Liver (tissue), 9 donors: Measurements from ENCODE around the gene MIF4GD. TPM values are rescaled to one million over a fixed set of nuclear protein-coding genes. Genes with fewer than 3 reads are reported as not detected.

Experiments
- DNase-seq: peaks from one replicate; pipeline ENCODE4 v3.0.0-alpha.2; 2017; ENCODE audit warnings: low spot score
- H3K27ac ChIP-seq, 2 donors: one replicate each; pipeline ENCODE4 v1.7.0; 2013; ENCODE audit warnings: inconsistent platforms in 2 of 2, low read length in 2 of 2, control low read depth in 1 of 2, low read depth in 1 of 2, mild to moderate bottlenecking in 1 of 2
- H3K27me3 ChIP-seq, 4 donors: one replicate each; pipeline versions ENCODE4 v1.6.1 to v1.7.0; 2013; ENCODE audit warnings: low read length in 3 of 4, inconsistent platforms in 1 of 4, mild to moderate bottlenecking in 1 of 4, moderate library complexity in 1 of 4; ENCODE audit not compliant: control insufficient read depth in 4 of 4, insufficient read depth in 4 of 4
- H3K36me3 ChIP-seq, 4 donors: one replicate each; pipeline versions ENCODE4 v1.6.1 to v1.7.0; 2013; ENCODE audit warnings: low read length in 3 of 4, mild to moderate bottlenecking in 3 of 4, low read depth in 1 of 4, moderate library complexity in 1 of 4; ENCODE audit not compliant: control insufficient read depth in 4 of 4, insufficient read depth in 3 of 4
- H3K4me1 ChIP-seq, 4 donors: one replicate each; pipeline versions ENCODE4 v1.6.1 to v1.7.0; 2013; ENCODE audit warnings: low read length in 3 of 4, mild to moderate bottlenecking in 3 of 4, moderate library complexity in 1 of 4; ENCODE audit not compliant: control insufficient read depth in 4 of 4, insufficient read depth in 4 of 4
- H3K4me3 ChIP-seq, 3 donors: one replicate each; pipeline versions ENCODE4 v1.6.1 to v1.7.0; 2013; ENCODE audit warnings: low read length in 3 of 3, control low read depth in 1 of 3, low read depth in 1 of 3, mild to moderate bottlenecking in 1 of 3
- H3K9ac ChIP-seq, 2 donors: one replicate each; pipeline ENCODE4 v1.7.0; 2013; ENCODE audit warnings: low read length in 2 of 2, mild to moderate bottlenecking in 2 of 2, moderate library complexity in 2 of 2, control low read depth in 1 of 2, low read depth in 1 of 2
- H3K9me3 ChIP-seq, 4 donors: one replicate each; pipeline versions ENCODE4 v1.6.1 to v1.7.0; 2013; ENCODE audit warnings: low read length in 3 of 4; ENCODE audit not compliant: control insufficient read depth in 4 of 4
- ATF3 ChIP-seq: IDR thresholded peaks from 2 replicates; pipeline ENCODE4 v1.6.1; 2016; ENCODE audit warnings: antibody characterized with exemption
- CTCF ChIP-seq: fragments of 150-350 bp; IDR thresholded peaks from 2 replicates; pipeline ENCODE4 v1.5.1; 2017; ENCODE audit warnings: improper control_type of control experiment, low read depth, low read length; ENCODE audit not compliant: missing input control
- EGR1 ChIP-seq, 2 donors: IDR thresholded peaks; 2 replicates each; pipeline ENCODE4 v1.6.1; 2016 to 2018; ENCODE audit warnings: antibody characterized with exemption in 2 of 2, low read depth in 2 of 2
- FOXA1 ChIP-seq: IDR thresholded peaks from 2 replicates; pipeline ENCODE4 v1.6.1; 2016; ENCODE audit warnings: antibody characterized with exemption
- FOXA2 ChIP-seq: IDR thresholded peaks from 2 replicates; pipeline ENCODE4 v1.6.1; 2016; ENCODE audit warnings: antibody characterized with exemption
- GABPA ChIP-seq, 2 donors: IDR thresholded peaks in 1 of 2; conservative IDR thresholded peaks in 1 of 2; 2 replicates each; pipeline ENCODE4 v1.6.1; 2016; ENCODE audit warnings: antibody characterized with exemption in 2 of 2, mild to moderate bottlenecking in 1 of 2, moderate library complexity in 1 of 2
- HNF4A ChIP-seq, 2 donors: conservative IDR thresholded peaks; 2 replicates each; pipeline ENCODE4 v1.6.1; 2016; ENCODE audit warnings: antibody characterized with exemption in 2 of 2, mild to moderate bottlenecking in 2 of 2
- HNF4G ChIP-seq: IDR thresholded peaks from 2 replicates; pipeline ENCODE4 v1.6.1; 2016; ENCODE audit warnings: antibody characterized with exemption
- NR2F2 ChIP-seq: IDR thresholded peaks from 2 replicates; pipeline ENCODE4 v1.6.1; 2016; ENCODE audit warnings: antibody characterized with exemption
- REST ChIP-seq: IDR thresholded peaks from 2 replicates; pipeline ENCODE4 v1.6.1; 2016; ENCODE audit warnings: antibody characterized with exemption, mild to moderate bottlenecking
- RXRA ChIP-seq, 2 donors: IDR thresholded peaks; 2 replicates each; pipeline ENCODE4 v1.6.1; 2017 to 2018; ENCODE audit warnings: antibody characterized with exemption in 2 of 2, mild to moderate bottlenecking in 1 of 2
- SP1 ChIP-seq: IDR thresholded peaks from 2 replicates; pipeline ENCODE4 v1.6.1; 2018; ENCODE audit warnings: antibody characterized with exemption, mild to moderate bottlenecking
- TAF1 ChIP-seq: conservative IDR thresholded peaks from 2 replicates; pipeline ENCODE4 v1.6.1; 2016; ENCODE audit warnings: antibody characterized with exemption, mild to moderate bottlenecking
- YY1 ChIP-seq: IDR thresholded peaks from 2 replicates; pipeline ENCODE4 v1.6.1; 2016; ENCODE audit warnings: antibody characterized with exemption, mild to moderate bottlenecking
- ZBTB33 ChIP-seq: IDR thresholded peaks from 2 replicates; pipeline ENCODE4 v1.6.1; 2016; ENCODE audit warnings: antibody characterized with exemption
- WGBS: extraction: QIAGEN DNeasy Blood & Tissue Kit; methylation state at CpG from one replicate; pipeline ENCODE4 v1.1.7; 2013; 5-methylcytosine and 5-hydroxymethylcytosine counted together
- polyA plus RNA-seq, 2 donors: library from polyadenylated mRNA; stranded (reverse) in 1 of 2; unstranded in 1 of 2; fragments of 200-250 nt in 1 of 2; fragments of >200 nt in 1 of 2; fragmentation: Nextera tagmentation in 1 of 2; extraction: Ambion mirVana in 1 of 2; gene quantifications; one replicate each; pipeline versions ENCODE4 v1.2.1 to v1.2.3, GENCODE V29; 2013 to 2015
- total RNA-seq, 2 donors: library from RNA; depleted of rRNA; stranded (reverse); fragments of >200 nt; gene quantifications; one replicate each; pipeline ENCODE4 v1.2.3, GENCODE V29; 2014
- donor health status: healthy.
- donor health status: healthy.
- donor health status: healthy.
- donor health status: healthy.
- donor health status: healthy.

MIF4GD gene
- total and polyA plus RNA-seq, 4 donors: 6.2 to 13.6 (median 9.7) TPM

GRCh38 chr17:75271955-75272847 lies 1.2 kb upstream of the MIF4GD start:
- no peak for DNase-seq
- H3K27ac ChIP-seq: peak overlapping the region; percentile 68 to 84
- H3K9ac ChIP-seq: no peak overlapping the region
- H3K4me1 ChIP-seq: peaks cover 7 to 26% (median 17%) of the 10 kb centered on the region in 4 donors
- peak overlapping the region; percentile 57 to 91 (median 80) for H3K4me3 ChIP-seq
- H3K36me3 ChIP-seq: peaks cover 0 to 3% (median 1%) of the 10 kb centered on the region in 4 donors
- no peaks in the 10 kb centered on the region for H3K9me3 ChIP-seq
- WGBS: 63% methylated on average over 24 of the region's 24 CpGs
- H3K27me3 ChIP-seq: no peaks in the 10 kb centered on the region
- TF ChIP-seq HNF4G (no peak), ZBTB33 (no peak), RXRA (IDR thresholded peaks at IDR 0.05) (no peak), REST (no peak), YY1 (no peak), EGR1 (IDR thresholded peaks at IDR 0.05; ENCODE audit: low read depth in 2 of 2) (no peak), TAF1 (no peak), SP1 (no peak), FOXA2 (no peak), HNF4A (conservative IDR thresholded peaks at IDR 0.05) (no peak), FOXA1 (no peak), GABPA (IDR thresholded peaks at IDR 0.05 in 1 of 2, conservative IDR thresholded peaks at IDR 0.05 in 1 of 2) (no peak), NR2F2 (no peak), ATF3 (no peak)

GRCh38 chr17:75271233-75271954 lies 363 bp upstream of the MIF4GD start:
- under 1% methylated on average over 74 of the region's 74 CpGs for WGBS
- Histone ChIP-seq H3K36me3 (peaks cover 0 to 10% (median 6%) of the 10 kb centered on the region in 4 donors), H3K27me3 (no peaks in the 10 kb centered on the region), H3K4me1 (peaks cover 7 to 28% (median 17%) of the 10 kb centered on the region in 4 donors), H3K27ac (peak overlapping the region; percentile 68 to 84), H3K9me3 (no peaks in the 10 kb centered on the region), H3K9ac (peak overlapping the region; percentile 36 to 47), H3K4me3 (peak overlapping the region; percentile 57 to 91 (median 80))
- TF ChIP-seq EGR1 (IDR thresholded peaks at IDR 0.05; ENCODE audit: low read depth in 2 of 2) (no peak), GABPA (IDR thresholded peaks at IDR 0.05 in 1 of 2, conservative IDR thresholded peaks at IDR 0.05 in 1 of 2) (peak in 1 of 2 donors; percentile 22), CTCF (peak; percentile 97)
- DNase-seq: peak; percentile 87
